Heart right ventricle (tissue), 16 donors: ENCODE results near the gene TIMM17A. TPM values are rescaled to one million over a fixed set of nuclear protein-coding genes. Genes with fewer than 3 reads are reported as not detected.

Experiments
- ATAC-seq, 8 donors: fragments of 200-7000 bp; cut with Tn5 transposase; one replicate each; pipeline ENCODE4 v1.9.1; 2020; ENCODE audit warnings: mild to moderate bottlenecking in 8 of 8, moderate library complexity in 8 of 8, moderate number of reproducible peaks in 1 of 8
- DNase-seq, 2 donors: peaks; one replicate each; pipeline ENCODE4 v3.0.0-alpha.2; 2020
- H3K27ac ChIP-seq, 10 donors: fragments of 200-600 bp; sonication (generic) in 2 of 10; one replicate each; pipeline versions ENCODE4 v1.5.0 to v1.8.0; 2020 to 2022; ENCODE audit warnings: mild to moderate bottlenecking in 3 of 10
- H3K27me3 ChIP-seq, 7 donors: fragments of 200-600 bp; one replicate each; pipeline ENCODE4 v1.8.0; 2021 to 2022; ENCODE audit warnings: mild to moderate bottlenecking in 2 of 7
- H3K36me3 ChIP-seq, 9 donors: fragments of 200-600 bp; sonication (generic) in 1 of 9; one replicate each; pipeline versions ENCODE4 v1.5.0 to v1.8.0; 2020 to 2022; ENCODE audit warnings: mild to moderate bottlenecking in 2 of 9
- H3K4me1 ChIP-seq, 9 donors: fragments of 200-600 bp; sonication (generic) in 1 of 9; one replicate each; pipeline versions ENCODE4 v1.5.0 to v1.8.0; 2020 to 2022; ENCODE audit warnings: mild to moderate bottlenecking in 4 of 9
- H3K4me3 ChIP-seq, 10 donors: fragments of 200-600 bp; sonication (generic) in 2 of 10; one replicate each; pipeline versions ENCODE4 v1.5.0 to v1.8.0; 2020 to 2022; ENCODE audit warnings: mild to moderate bottlenecking in 7 of 10, moderate library complexity in 2 of 10
- H3K9me3 ChIP-seq, 11 donors: fragments of 200-600 bp in 10 of 11; sonication (generic) in 2 of 11; one replicate each; pipeline versions ENCODE4 v1.5.0 to v1.8.0; 2013 to 2022; ENCODE audit warnings: mild to moderate bottlenecking in 2 of 11, control low read depth in 1 of 11, moderate library complexity in 1 of 11
- WGBS, 2 donors: extraction: QIAGEN DNeasy Blood & Tissue Kit; methylation state at CpG; one replicate each; pipeline ENCODE4 v1.1.7; 2013; ENCODE audit warnings: inconsistent platforms in 1 of 2; 5-methylcytosine and 5-hydroxymethylcytosine counted together
- intact Hi-C, 10 donors: fragments of 100-400 bp; cut with DNase I; formaldehyde crosslinking; loops; one replicate each; pipeline versions ENCODE4 v1.11.1 to v1.14.2; 2022
- polyA plus RNA-seq, 2 donors: library from polyadenylated mRNA; stranded (reverse); fragments of 200-250 nt; gene quantifications; one replicate each; pipeline ENCODE4 v1.2.3, GENCODE V29; 2013
- total RNA-seq, 10 donors: library from RNA; stranded (reverse); fragmentation: NEBNext Ultra II Directional in 3 of 10; extraction: Animal tissue kit (Norgen Biotek cat#: 25700) in 3 of 10; gene quantifications; one replicate each; pipeline versions ENCODE4 v1.2.1 to v1.2.4, GENCODE V29; 2021 to 2023
- TF ChIP-seq, protein P1 (sequence below), 9 donors: fragments of 200-600 bp; sonication (generic) in 2 of 9; IDR thresholded peaks; one replicate each; pipeline versions ENCODE4 v1.5.0 to v1.8.0; 2021 to 2022; ENCODE audit warnings: antibody characterized with exemption in 9 of 9, mild to moderate bottlenecking in 5 of 9, moderate library complexity in 1 of 9
- donor health status: Arrhythmogenic right ventricular cardiomyopathy.
- donor health status: ischemic (EF 13 %, LVEDD 7.1; RV severe dilation, severe dysfunction).
- donor health status: healthy with polysubstance abuse.
- donor health status: DM: no; HTN: yes; CAD: no.
- donor health status: DM: no; HTN: no; CAD: no.
- donor health status: ischemic (EF 25% LVEDD 6.9; RV normal size, moderate dysfunction).
- donor health status: ischemic (EF 25% LVEDD 5.7; RV mildly dilated, moderate dysfunction).
- donor health status: healthy.
- donor health status: DM: yes; HTN: yes; CAD: no.
- donor health status: Ischemic cardiomyopathy.
- donor health status: ischemic (EF 35%, LVEDD 5.7; RV mildly dilated, moderate dysfunction).
- donor health status: nonischemic (EF 11% LVEDD 7.7; RV severe dilation, severe dysfunction).
- donor health status: DM: yes; HTN: yes; CAD: no.
- donor health status: PGD.
- donor health status: ischemic (EF 29% LVEDD 5.4; RV normal size, mild dysfunction).
- donor health status: nonischemic (EF 23%, LVEDD 6.1; RV moderate dilation, normal function).

TIMM17A gene
- total and polyA plus RNA-seq, 12 donors = 49.7 to 113 (median 88.9) TPM

DNA sequence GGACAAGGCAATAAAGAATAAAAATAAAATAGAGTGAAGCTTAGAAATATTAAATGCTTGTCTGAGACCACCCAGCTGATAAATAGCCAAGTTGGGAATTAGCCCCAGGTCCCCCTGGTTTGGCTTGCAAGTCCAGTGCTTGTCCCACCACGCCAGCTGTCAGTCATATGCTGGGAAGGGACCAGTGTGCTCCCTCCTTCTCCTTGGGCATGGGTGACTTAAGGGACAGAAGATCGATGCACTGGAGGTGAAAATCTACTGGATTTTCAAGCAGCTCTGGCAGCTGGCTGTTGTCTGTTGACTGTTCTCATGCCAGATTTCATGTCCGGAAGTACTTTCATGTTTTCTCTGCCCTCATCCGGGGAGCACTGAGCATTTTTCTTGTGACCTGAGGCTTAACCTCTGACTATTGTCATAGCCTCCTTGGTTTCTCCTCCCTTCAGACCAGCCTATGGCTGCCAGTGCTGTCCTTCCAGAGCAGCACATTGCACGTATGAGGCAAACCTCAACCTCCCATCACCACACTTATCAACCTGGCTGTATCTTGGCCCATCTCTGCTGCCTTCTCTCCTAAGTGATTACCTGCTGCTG lies 21.4 kb upstream of the TIMM17A start:
- ATAC-seq (no peak), DNase-seq (no peak)
- intact Hi-C loops = no loop called here
- no peaks in the 10 kb centered on the region for H3K36me3 ChIP-seq
- H3K27ac ChIP-seq = no peak overlapping the region
- TF ChIP-seq, protein P1, sequence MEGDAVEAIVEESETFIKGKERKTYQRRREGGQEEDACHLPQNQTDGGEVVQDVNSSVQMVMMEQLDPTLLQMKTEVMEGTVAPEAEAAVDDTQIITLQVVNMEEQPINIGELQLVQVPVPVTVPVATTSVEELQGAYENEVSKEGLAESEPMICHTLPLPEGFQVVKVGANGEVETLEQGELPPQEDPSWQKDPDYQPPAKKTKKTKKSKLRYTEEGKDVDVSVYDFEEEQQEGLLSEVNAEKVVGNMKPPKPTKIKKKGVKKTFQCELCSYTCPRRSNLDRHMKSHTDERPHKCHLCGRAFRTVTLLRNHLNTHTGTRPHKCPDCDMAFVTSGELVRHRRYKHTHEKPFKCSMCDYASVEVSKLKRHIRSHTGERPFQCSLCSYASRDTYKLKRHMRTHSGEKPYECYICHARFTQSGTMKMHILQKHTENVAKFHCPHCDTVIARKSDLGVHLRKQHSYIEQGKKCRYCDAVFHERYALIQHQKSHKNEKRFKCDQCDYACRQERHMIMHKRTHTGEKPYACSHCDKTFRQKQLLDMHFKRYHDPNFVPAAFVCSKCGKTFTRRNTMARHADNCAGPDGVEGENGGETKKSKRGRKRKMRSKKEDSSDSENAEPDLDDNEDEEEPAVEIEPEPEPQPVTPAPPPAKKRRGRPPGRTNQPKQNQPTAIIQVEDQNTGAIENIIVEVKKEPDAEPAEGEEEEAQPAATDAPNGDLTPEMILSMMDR (IDR thresholded peaks at IDR 0.05) = no peak
- H3K4me1 ChIP-seq = peaks cover 0 to 13% (median 0%) of the 10 kb centered on the region in 9 donors
- WGBS, 2 donors = 61 to 63% methylated on average over 5 of the region's 5 CpGs
- H3K4me3 ChIP-seq = no peak overlapping the region
- H3K9me3 ChIP-seq = no peaks in the 10 kb centered on the region
- no peaks in the 10 kb centered on the region for H3K27me3 ChIP-seq

DNA sequence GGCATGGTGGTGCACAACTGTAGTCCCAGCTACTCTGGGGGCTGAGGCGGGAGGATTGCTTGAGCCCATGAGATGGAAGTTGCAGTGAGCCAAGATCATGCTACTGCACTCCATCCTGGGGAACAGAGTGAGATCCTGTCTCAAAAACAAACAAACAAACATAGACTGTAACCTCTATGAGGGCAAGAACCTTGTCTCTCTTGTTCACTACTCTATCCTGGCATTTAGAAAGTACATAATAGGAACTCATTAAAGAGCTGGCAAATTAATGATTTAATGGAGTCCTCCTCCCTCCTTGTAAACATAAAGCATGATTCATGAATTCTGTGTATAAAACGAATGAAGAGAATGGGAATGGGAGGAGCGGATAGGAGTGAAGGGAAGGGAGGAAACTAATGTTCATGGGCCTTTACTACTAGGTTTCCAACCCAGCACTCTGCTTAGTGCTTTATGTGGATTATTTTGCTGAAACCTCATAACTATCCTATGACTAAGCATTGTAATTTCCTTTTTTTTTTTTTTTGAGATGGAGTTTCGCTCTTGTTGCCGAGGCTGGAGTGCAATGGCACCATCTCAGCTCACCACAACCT lies 17.6 kb upstream of the TIMM17A start:
- intact Hi-C loops = no loop called here
- TF ChIP-seq, protein P1 (IDR thresholded peaks at IDR 0.05) = no peak
- Histone ChIP-seq H3K27ac (peak overlapping the region in 3 of 10 donors; percentile 42 to 53 (median 50)), H3K4me1 (peaks cover 0 to 33% (median 6%) of the 10 kb centered on the region in 9 donors), H3K4me3 (no peak overlapping the region), H3K9me3 (no peaks in the 10 kb centered on the region), H3K27me3 (no peaks in the 10 kb centered on the region), H3K36me3 (no peaks in the 10 kb centered on the region)
- ATAC-seq (no peak), DNase-seq (no peak)
- 72 to 83% methylated on average over 5 of the region's 5 CpGs for WGBS, 2 donors

GRCh38 chr1:201938440-201939035 lies 16.8 kb upstream of the TIMM17A start:
- TF ChIP-seq, protein P1 (IDR thresholded peaks at IDR 0.05) = no peak
- 41 to 49% methylated on average over 4 of the region's 4 CpGs for WGBS, 2 donors
- no peaks in the 10 kb centered on the region for H3K9me3 ChIP-seq
- H3K4me3 ChIP-seq = no peak overlapping the region
- DNase-seq = no peak
- H3K4me1 ChIP-seq = peaks cover 0 to 41% (median 6%) of the 10 kb centered on the region in 9 donors
- H3K36me3 ChIP-seq = no peaks in the 10 kb centered on the region
- peak overlapping the region in 6 of 10 donors; percentile 17 to 53 (median 45) for H3K27ac ChIP-seq
- peak in 7 of 8 donors; percentile 30 to 87 (median 46) for ATAC-seq
- H3K27me3 ChIP-seq = peaks cover 0 to 2% (median 0%) of the 10 kb centered on the region in 7 donors
- intact Hi-C loops = no loop called here

GRCh38 chr1:201939148-201939547 lies 16.2 kb upstream of the TIMM17A start:
- Histone ChIP-seq H3K27ac (peak overlapping the region in 4 of 10 donors; percentile 17 to 53 (median 49)), H3K27me3 (peaks cover 0 to 7% (median 0%) of the 10 kb centered on the region in 7 donors), H3K9me3 (no peaks in the 10 kb centered on the region), H3K4me1 (peaks cover 0 to 46% (median 6%) of the 10 kb centered on the region in 9 donors), H3K4me3 (no peak overlapping the region), H3K36me3 (no peaks in the 10 kb centered on the region)
- TF ChIP-seq, protein P1 (IDR thresholded peaks at IDR 0.05) = no peak
- no peak for DNase-seq
- intact Hi-C loops = no loop called here
- no peak for ATAC-seq
- WGBS, 2 donors = 55 to 60% methylated on average over 4 of the region's 4 CpGs
